Muscle of arm (tissue), 12 donors: ENCODE results near the gene SPDYE4. TPM values are rescaled to one million over a fixed set of nuclear protein-coding genes. Genes with fewer than 3 reads are reported as not detected.

Source experiments
- DNase-seq: peaks from one replicate; pipeline ENCODE4 v3.0.0-alpha.2; 2013
- polyA plus RNA-seq, 12 donors: library from polyadenylated mRNA; unstranded; fragments of 120-200 nt; gene quantifications; one replicate each; pipeline ENCODE4 v1.2.1, GENCODE V29; 2013; ENCODE audit not compliant: insufficient read length in 12 of 12

The SPDYE4 gene
- polyA plus RNA-seq, 12 donors: 0.39 to 0.78 (median 0.56) TPM; not detected in 8

DNA sequence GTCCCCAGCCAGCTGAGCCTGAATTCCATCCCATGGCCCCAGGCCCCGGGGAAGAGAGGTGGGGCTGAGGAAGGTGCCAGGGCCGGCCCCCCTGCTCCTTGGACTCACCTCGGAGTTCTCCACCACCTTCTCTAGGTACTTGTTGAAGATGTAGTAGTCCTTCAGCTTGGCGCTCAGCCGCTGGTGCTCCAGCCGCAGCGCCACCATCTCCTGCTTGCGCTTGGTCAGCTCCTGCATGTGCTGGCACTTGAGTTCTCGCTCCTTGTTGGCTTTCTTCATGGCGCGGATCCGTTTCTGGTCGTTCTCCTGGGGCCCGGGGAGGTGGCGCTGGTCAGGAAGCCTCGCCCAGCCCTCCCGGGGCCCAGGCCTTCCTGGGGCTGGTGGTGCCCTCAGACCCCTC, 17.0 kb downstream of the SPDYE4 start:
- DNase-seq: no peak

DNA sequence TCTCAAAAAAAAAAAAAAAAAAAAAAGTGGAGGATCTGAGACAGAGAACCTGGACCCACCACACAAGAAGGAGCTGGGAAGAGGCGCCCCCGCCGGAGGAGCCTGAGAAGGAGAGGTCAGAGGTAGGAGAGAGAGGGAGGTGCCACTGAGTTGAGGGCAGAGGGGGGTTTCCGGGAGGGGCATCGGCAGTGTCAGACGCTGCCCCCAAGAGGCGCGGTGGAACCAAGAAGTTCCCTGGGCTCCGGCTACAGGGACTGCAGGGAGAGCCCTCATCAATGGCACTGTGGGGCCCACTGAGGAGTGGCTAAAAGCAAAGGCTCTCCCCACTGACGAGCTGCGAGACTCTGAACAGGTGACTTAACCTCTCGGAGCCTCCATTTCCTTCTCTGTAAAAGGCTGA, 17.9 kb downstream of the SPDYE4 start:
- DNase-seq: no peak

DNA sequence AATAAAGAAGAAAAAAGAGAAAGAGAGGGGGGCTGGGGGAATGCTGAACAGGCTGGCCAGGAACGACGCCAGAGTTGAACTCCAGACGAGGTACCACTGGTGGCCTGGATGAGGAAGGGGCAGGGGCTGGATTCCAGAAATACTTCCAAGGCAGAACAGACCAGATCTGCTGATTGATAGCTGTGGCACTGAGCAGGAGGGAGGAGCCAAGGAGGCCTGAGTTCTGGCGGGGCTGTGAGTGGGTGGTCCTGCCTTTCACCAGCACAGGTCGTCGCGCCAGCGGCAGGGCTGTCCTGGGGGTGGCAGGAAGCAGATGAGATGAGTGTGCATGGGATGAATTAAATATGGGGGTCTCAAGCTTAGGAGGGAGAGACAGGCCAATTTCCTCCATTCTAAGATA, 19.2 kb downstream of the SPDYE4 start:
- no peak for DNase-seq

DNA sequence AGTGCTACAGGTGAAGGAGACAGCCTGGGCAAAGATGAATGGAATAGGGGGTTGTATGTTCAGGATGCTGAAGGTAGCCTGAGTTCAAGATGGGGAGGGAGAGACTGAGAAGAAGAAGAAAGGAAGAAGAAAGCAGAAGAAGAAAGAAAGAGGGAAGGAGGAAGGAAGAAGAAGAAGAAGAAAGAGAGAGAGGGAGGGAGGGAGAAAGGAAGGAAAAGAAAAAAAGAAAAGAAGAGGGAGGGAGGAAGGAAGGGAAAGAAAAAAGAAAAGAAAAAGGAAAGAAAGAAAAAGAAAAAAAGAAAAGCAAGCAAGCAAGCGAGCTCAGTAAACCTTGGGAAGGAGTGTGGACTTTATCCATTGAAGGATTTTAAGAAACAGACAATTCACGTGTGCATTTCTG, 21.6 kb downstream of the SPDYE4 start:
- no peak for DNase-seq

DNA sequence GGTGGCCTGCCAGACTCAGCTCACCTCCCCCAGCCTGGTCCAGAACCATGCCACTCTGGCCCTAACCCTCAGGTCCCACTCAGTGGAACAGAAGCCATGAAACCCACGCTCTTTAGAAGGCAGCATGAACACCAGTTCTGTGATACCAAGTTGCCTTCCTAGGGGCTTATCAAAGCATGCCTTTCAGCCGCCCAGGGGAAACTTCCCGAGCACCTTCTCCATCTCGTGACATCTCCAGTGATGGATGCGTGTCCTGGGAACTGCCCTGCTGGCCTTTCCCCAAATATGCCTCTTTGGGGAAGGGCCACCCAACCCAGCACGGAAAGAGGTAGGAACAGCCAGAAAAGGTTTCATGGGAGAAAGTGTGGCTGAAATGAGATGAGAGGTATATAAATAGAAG, 22.0 kb downstream of the SPDYE4 start:
- DNase-seq: no peak

DNA sequence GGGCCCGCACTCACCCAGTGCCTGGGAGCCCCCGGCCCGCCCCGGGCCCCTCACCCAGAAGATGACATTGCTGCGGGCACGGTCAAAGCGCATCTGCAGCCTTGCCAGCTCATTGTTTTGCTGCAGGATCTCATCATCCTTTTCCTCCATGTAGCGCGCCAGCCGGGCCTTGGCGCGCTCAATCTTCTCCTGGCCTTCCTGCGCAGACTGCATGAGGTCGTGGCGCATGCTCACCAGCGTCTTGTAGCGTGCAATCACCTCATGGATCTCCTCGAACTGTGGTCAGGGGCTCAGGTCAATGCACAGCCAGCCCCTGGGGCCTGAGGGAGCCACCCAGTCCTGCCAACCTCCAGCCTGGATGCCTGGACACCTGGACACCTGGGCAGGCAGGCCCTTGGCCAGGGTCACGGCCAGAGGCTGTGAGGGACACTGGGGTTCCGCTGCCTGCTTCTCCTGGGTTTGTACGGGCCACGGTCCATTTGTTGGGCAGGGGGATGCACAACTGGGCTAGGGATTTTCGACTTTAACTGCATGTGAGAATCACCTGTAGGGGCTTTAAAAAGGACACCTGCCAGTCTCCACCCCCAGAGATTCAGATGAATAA, 22.9 kb downstream of the SPDYE4 start:
- DNase-seq: no peak

DNA sequence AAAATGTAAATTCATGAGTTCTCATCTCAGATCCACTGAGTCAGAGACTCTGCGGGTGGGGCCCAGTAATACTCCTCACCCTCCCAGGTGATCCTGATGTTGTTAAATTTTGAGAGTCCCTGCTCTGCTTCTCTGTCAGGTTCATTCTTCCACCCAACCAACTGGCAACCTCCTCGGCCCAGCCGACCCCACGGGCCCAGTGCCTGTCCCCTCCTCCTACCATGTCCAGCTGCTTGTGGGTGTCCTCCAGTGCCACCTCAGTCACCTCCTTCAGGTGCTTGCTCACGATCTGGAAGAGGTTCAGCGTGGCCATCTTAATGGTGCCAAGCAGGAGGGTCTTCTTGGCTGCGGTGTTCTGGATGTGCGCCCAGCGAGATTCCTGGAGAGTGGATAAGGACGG, 23.5 kb downstream of the SPDYE4 start:
- DNase-seq: no peak

DNA sequence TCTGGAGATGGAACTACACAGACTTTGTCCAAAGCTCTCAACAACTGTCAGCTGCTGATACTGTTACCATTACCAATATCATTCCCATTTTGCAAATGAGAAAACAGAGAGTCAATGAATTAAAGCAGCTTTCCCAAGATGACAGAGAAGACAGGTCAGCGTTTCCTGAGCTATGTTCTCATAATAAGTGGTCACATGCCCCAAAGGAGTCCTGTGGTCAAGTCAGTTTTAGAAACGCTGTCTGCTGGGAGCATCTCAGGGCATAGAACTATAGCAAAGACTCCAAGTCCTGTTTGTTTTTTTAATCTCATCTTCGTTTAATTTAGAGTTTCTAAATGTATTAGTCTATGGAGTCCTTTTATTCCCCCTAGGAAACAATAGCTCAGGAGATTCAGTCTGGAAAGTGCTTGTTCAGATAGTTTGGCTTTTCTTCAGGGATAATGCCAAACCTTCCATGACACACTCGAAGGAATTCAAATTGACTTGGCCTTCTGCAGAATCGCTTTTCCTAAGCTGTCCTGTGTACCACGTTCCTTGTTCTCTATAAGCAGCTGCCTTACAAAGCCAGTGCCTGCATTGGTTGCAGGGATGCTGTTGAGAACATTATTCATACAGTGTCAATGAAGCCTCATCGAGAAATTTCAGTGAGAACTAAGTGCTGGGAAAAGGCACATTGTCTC, 25.8 kb downstream of the SPDYE4 start:
- DNase-seq: peak; percentile 52

DNA sequence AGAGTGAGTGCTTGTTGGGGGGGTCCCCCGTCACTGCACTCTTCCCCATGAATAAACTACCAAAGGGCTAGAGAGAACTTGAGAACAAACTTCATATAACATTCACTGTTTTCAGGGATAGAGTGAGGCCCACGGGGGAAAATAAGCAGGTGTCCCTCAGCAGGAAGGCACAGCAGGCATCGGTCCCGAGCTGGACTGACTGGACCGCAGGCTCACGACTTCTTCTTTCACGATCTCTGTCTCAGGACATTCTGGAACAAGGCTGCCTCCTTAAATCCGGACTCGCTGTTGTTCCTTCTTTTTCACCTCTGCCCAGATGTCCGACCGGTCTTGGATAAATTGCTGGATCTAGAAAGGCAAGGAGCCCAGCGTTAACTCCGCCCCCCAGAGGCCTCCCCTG, 28.5 kb downstream of the SPDYE4 start:
- DNase-seq: no peak

DNA sequence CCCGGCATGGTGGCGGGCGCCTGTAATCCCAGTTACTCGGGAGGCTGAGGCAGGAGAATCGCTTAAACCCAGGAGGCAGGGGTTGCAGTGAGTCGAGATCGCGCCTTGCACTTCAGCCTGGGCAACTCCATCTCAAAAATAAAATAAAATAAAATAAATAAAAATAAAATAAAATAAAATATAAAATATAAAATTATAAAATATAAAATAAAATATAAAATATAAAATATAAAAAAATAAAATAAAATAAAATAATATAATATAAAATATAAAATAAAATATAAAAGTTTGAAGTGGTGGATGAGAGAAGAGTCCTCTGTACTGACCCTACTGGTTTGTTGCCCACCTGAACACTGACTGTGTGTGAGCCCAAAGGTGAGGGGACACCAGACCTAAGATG, 28.9 kb downstream of the SPDYE4 start:
- no peak for DNase-seq

DNA sequence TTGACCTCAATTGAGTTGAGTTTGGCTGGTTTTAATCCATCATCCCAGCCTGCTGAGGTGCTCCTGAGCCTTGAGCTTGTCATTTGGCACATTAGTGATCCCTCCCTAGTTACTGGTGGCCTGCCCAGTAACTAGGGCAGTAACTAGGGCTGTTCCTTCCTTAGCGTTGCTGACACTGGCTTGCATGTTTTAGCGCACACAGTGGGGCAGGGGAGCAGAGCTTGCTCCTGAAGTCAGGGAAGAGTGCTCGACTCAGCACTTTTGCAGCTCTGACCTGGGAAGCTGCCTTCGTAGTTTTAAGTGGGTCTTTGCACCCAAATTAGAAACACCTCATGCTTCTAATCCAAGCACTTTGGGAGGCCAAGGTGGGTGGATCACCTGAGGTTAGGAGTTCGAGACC, 29.4 kb downstream of the SPDYE4 start:
- DNase-seq: no peak

DNA sequence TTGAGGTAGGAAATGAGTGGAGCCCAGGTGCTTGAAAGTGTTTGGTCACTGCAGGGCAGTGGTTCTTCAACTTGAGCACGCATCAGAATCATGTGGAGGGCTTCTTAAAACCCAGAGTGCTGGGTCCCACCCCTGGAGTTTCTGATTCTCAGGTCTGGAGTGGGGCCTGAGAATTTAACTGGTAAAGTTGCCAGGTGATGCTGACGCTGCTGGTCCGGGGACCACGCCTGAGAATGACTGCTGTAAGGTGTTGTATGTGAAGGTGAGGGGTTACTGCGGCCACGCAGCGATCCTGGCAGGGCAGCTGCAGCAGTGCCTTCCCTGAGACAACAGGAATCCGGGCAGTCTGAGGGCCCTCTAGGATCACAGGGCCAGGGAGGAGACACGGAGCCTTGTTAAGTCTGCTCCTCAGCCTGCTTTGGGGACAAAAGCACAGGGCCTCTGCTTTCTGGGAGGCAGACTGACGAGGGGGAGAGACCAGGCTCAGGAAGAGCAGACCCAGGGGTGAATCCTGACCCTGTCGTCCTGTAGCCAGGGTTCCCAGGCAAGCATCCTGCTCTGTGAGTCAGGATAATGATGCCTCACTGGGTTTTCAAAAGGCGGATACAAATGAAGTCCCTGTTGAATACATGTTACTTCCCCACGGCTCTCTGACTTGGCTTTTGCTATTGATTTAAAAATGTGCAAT, 30.0 kb downstream of the SPDYE4 start:
- DNase-seq: no peak

DNA sequence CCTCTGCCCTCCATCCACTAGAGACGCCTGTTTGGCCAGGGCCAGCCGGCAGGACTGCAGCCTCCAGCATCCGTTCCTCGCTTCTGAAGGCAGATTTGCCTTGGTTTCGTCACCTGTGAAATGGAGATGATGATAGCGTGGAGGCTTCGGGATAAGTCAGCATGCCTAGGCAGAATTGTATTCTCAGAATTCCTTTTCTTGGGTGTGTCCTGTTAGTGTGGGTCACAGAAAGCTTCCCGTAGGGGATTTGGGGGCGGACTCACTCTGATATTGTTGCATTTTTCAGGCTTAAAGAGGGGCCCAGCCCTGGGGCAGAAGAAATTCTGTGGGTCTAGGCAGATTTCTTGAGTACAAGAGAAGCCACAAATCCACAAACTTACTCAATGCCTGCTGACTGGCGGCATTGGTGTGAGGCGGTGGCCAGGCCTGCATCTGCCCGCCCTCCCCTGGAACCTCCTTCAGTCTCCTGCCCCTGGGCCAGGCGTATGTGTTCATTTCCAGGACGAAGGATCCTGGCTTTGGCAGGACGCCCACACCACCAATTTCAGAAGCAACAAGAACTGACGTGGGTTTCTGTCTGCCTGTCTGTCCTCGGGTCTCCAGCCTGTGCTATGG, 31.3 kb downstream of the SPDYE4 start:
- no peak for DNase-seq

DNA sequence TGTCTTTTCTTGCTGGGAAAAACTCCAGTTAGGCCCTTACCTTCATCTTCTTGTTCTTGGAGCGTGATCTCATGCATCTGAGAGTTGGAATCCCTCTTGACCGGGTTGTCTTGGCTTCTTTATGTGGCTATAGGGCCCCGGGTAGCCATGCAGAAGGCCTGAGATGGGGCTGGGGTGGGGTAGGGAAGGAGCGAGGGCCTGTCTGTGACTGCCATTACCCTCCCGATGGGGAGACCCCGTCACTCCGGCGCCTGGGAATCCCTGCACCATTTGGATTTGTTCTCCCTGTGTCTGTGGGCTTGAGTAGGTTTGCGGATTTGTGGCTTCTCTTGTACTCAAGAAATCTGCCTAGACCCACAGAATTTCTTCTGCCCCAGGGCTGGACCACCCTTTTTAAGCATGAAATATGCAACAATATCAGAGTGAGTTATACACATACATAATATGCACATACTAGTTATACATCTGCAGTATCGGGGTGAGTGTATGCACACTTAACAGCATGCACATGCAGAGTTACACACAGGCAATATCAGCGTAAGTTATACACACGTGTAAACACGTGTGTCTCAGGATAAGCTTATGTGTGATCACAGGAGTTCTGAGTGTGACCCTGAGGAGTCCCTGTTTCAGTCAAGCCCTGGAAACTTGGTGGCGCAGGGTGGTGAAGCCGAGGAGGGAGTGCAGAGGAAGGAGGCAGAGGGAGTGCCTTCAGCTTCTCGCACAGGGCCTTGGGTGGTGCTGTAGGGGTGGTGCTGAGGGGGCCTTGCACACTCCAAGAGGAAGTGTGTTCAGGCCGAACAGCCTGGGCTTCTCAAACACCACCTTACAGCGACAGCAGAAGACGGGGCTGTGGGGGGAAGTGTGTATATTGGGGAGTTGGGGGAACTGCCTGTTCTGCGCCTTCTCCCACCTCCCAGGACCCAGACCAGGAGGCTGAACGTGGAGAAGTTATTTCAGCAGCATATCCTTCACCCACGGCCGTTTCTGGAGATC, 32.2 kb downstream of the SPDYE4 start:
- no peak for DNase-seq

DNA sequence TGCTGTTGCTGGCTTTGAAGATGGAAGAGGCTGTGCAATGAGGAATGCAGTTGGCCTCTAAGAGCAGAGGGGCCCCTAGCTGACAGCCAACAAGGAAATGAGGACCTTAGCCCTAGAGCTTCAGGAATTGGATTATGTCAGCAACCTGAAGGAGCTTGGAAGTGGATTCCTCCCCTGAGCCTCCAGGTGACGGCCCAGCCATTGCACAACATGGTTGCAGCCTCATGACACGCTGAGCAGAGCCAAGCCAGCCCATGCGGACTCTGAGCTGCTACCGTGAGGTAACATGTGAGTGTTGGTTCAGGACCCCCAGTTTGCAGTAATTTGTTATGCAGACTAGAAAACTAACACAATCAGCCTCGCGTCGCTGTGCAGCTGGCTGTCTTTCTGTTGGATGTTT, 33.9 kb downstream of the SPDYE4 start:
- DNase-seq: no peak

DNA sequence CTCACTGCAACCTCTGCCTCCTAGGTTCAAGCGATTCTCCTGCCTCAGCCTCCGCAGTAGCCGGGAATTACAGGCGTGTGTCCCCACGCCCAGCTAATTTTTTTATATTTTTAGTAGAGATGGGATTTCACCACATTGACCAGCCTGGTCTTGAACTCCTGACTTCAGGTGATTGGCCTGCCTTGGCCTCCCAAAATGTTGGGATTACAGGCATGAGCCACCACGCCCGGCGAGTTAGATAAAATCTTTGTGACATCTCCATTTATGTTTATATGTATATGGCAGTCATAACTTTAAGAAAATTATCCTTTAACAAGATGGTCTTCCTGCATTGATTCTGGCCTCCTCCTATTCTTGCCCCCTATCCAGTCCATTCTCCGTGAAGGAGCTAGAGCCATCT, 37.8 kb downstream of the SPDYE4 start:
- no peak for DNase-seq

DNA sequence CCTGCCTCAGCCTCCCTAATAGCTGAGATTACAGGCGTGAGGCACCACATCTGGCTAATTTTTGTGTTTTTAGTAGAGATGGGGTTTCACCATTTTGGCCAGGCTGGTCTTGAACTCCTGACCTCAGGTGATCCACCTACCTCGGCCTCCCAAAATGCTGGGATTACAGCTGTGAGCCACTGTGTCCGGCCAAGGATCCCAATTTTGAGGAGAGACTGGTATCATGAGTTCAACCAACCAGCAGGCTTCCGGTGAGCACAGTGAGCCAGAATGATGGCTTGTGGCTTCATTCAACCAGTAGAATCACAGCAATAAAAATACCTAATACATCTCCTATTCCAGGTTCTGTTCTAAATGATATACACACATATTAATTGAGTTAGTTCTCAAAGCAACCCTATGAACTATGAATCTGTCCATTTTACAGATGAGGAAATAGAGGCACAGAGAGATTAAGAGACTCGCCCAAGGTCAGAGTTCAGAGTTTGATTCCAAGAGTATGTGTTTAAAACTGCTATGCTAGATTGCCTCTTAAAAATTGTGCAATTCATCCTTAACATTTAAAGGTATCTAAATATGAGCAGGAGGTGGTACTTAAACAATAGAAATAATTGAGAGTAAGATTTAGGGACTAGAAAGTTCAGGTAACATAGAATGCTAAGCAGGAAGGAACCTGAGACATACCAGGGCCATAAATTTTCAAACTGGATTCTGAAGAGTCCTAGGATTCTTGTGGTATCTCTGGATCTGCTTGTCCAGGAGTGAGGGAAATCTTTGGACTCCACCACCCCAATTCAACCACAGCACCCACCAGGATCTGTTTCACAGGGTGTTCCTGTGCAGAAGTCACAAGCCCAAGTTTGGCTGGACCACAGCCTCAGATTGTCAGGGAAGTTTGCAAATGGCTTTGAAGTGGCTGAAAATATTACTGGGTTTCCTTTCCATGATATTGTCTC, 38.8 kb downstream of the SPDYE4 start:
- no peak for DNase-seq

DNA sequence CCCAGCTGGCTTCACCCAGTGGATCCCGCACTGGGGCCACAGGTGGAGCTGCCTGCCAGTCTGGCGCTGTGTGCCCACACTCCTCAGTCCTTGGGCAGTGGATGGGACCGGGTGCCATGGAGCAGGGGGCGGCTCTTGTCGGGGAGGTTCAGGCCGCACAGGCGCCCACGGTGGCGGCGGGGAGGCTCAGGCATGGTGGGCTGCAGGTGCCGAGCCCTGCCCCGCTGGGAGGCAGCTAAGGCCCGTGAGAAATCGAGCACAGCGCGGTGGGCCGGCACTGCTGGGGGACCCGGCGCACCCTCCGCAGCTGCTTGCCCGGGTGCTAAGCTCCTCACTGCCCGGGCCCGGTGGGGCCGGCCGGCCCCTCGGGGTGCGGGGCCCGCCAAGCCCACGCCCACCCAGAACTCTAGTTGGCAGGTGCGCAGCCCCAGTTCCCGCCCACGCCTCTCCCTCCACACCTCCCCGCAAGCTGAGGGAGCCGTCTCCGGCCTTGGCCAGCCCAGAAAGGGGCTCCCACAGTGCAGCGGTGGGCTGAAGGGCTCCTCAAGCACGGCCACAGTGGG, 40.3 kb downstream of the SPDYE4 start:
- DNase-seq: no peak

DNA sequence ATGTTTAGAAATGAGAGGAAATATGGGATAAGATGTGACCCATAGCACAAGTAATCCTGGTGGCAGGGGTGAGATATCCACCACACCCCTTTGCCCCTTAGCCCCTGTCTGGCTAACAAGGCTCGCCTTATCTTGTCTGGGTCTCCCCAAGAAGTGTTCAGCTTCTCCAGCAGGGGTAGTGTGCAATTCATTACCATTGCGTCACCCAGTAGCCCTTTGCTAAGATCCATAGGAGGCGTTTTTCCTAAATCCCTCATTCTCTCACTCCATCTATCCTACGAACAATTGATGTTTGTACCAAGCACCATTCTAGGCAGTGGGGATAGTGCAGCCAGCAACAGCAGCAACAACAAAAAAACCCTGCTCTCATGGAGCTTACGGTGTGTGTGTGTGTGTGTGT, 44.5 kb downstream of the SPDYE4 start:
- DNase-seq: no peak

DNA sequence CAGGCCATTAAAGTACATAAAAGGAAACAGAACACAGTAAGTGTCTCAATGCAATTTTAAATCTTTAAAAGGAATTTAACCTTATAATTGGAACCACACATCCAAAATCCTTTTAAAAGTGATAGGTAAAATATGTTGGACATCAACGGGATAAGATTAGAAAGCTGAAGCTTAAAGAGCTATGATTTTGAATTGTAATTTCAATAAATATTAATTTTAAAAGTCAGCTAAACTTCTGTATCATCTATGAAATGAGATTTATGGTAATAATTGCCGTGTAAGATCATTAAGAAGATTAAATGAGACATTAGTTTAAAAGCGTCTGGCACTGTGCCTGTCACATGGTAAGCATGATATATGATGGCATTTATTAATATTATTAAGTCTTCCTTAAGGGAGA, 45.0 kb downstream of the SPDYE4 start:
- no peak for DNase-seq
